Progenitor cell of endocrine pancreas (in vitro differentiated cells): ENCODE data around the gene NOTCH3. TPM values are rescaled to one million over a fixed set of nuclear protein-coding genes. Genes with fewer than 3 reads are reported as not detected.

ENCODE experiments used
- DNase-seq: peaks from one replicate; pipeline ENCODE4 v3.0.0; 2021; ENCODE audit warnings: low spot score; ENCODE audit not compliant: unreplicated experiment
- H3K27ac Mint-ChIP-seq: 2 replicates; pipeline ENCODE4 v1.8.0; 2021; ENCODE audit warnings: mild to moderate bottlenecking, moderate library complexity, mixed read lengths
- H3K27me3 Mint-ChIP-seq: 2 replicates; pipeline ENCODE4 v1.8.0; 2021; ENCODE audit warnings: mixed read lengths
- H3K36me3 Mint-ChIP-seq: 2 replicates; pipeline ENCODE4 v1.8.0; 2022; ENCODE audit warnings: mixed read lengths; ENCODE audit not compliant: insufficient read depth
- H3K4me1 Mint-ChIP-seq: 2 replicates; pipeline ENCODE4 v1.8.0; 2021; ENCODE audit warnings: low read depth, mixed read lengths
- H3K4me3 Mint-ChIP-seq: 2 replicates; pipeline ENCODE4 v1.8.0; 2021; ENCODE audit warnings: low read depth, mild to moderate bottlenecking, moderate library complexity, mixed read lengths
- H3K9me3 Mint-ChIP-seq: 2 replicates; pipeline ENCODE4 v1.8.0; 2021; ENCODE audit warnings: low read depth, mixed read lengths
- CTCF ChIP-seq: fragments of 200-600 bp; sonication (generic); IDR thresholded peaks from one replicate; pipeline ENCODE4 v1.5.0; 2021; ENCODE audit warnings: antibody characterized with exemption, mild to moderate bottlenecking; ENCODE audit not compliant: unreplicated experiment
- total RNA-seq: library from RNA; stranded (reverse); gene quantifications from 2 replicates; pipeline ENCODE4 v1.2.1, GENCODE V29; 2021

Gene NOTCH3
- total RNA-seq, 1 donor from 2014 or later, result 203 TPM

GRCh38 chr19:15161028-15161984, 39.5 kb downstream of the NOTCH3 start:
- no peaks in the 10 kb centered on the region for H3K9me3 Mint-ChIP-seq
- no peak for DNase-seq
- H3K4me3 Mint-ChIP-seq, result no peak overlapping the region
- H3K27ac Mint-ChIP-seq, result no peak overlapping the region
- H3K4me1 Mint-ChIP-seq, result no peaks in the 10 kb centered on the region
- TF ChIP-seq CTCF, result peak; percentile 42
- H3K27me3 Mint-ChIP-seq, result no peaks in the 10 kb centered on the region
- peaks cover 25% of the 10 kb centered on the region for H3K36me3 Mint-ChIP-seq

GRCh38 chr19:15159251-15159650, 41.5 kb downstream of the NOTCH3 start:
- no peak for DNase-seq
- Mint-ChIP-seq H3K27ac (no peak overlapping the region), H3K36me3 (peaks cover 15% of the 10 kb centered on the region), H3K4me1 (no peaks in the 10 kb centered on the region), H3K4me3 (no peak overlapping the region), H3K27me3 (no peaks in the 10 kb centered on the region), H3K9me3 (peaks cover 4% of the 10 kb centered on the region)
- TF ChIP-seq CTCF, result no peak

GRCh38 chr19:15156391-15156790, 44.4 kb downstream of the NOTCH3 start:
- Mint-ChIP-seq H3K27me3 (peaks cover 13% of the 10 kb centered on the region), H3K4me1 (no peaks in the 10 kb centered on the region), H3K9me3 (peaks cover 6% of the 10 kb centered on the region), H3K36me3 (peaks cover 7% of the 10 kb centered on the region), H3K4me3 (no peak overlapping the region), H3K27ac (no peak overlapping the region)
- no peak for DNase-seq
- no peak for TF ChIP-seq CTCF

GRCh38 chr19:15155296-15155695, 45.5 kb downstream of the NOTCH3 start:
- Mint-ChIP-seq H3K9me3 (peaks cover 6% of the 10 kb centered on the region), H3K27ac (no peak overlapping the region), H3K4me1 (no peaks in the 10 kb centered on the region), H3K4me3 (no peak overlapping the region), H3K36me3 (peaks cover 5% of the 10 kb centered on the region), H3K27me3 (peaks cover 13% of the 10 kb centered on the region)
- no peak for DNase-seq
- no peak for TF ChIP-seq CTCF

- DNase-seq, result no peak
- H3K36me3 Mint-ChIP-seq, result peaks cover 2% of the 10 kb centered on the region
- H3K9me3 Mint-ChIP-seq, result peaks cover 6% of the 10 kb centered on the region
- H3K27me3 Mint-ChIP-seq, result peaks cover 17% of the 10 kb centered on the region
- no peak overlapping the region for H3K4me3 Mint-ChIP-seq
- H3K27ac Mint-ChIP-seq, result no peak overlapping the region
- peak; percentile 51 for TF ChIP-seq CTCF
- no peaks in the 10 kb centered on the region for H3K4me1 Mint-ChIP-seq
Observed at GRCh38 chr19:15154002-15154612, 46.7 kb downstream of the NOTCH3 start.
